H1 (cell line): ENCODE results near the gene MPV17. TPM values are rescaled to one million over a fixed set of nuclear protein-coding genes. Genes with fewer than 3 reads are reported as not detected.

ENCODE experiments used
- ASH2L ChIP-seq: fragments of 200-600, 300-600 bp; sonication (generic); IDR thresholded peaks from one replicate; pipeline ENCODE4 v1.7.1; 2017; ENCODE audit warnings: low read length
- BRCA1 ChIP-seq: IDR thresholded peaks from 2 replicates; pipeline ENCODE4 v1.6.1; 2012; ENCODE audit warnings: low read depth, low read length, improper control_type of control experiment
- CHD2 ChIP-seq: IDR thresholded peaks from 2 replicates; pipeline ENCODE4 v1.6.1; 2012; ENCODE audit warnings: low read length, improper control_type of control experiment
- CTCF ChIP-seq, 3 experiments: IDR thresholded peaks; 1 replicate in 2 of 3; 2 replicates in 1 of 3; pipeline versions ENCODE4 v1.5.1 to v1.6.1; 2011; ENCODE audit warnings: low read length in 3 of 3, mild to moderate bottlenecking in 3 of 3, inconsistent platforms in 2 of 3, low read depth in 1 of 3, moderate library complexity in 1 of 3; ENCODE audit not compliant: insufficient read depth in 1 of 3; ENCODE audit errors: control extremely low read depth in 1 of 3
- E2F6 ChIP-seq: IDR thresholded peaks from 2 replicates; pipeline ENCODE4 v1.6.1; 2012; ENCODE audit warnings: inconsistent platforms
- EGR1 ChIP-seq: IDR thresholded peaks from 2 replicates; pipeline ENCODE4 v1.6.1; 2011; ENCODE audit warnings: low read depth, low read length, borderline replicate concordance
- EP300 ChIP-seq, 2 experiments: IDR thresholded peaks; 1 replicate in 1 of 2; 2 replicates in 1 of 2; pipeline ENCODE4 v1.6.1; 2011 to 2012; ENCODE audit warnings: low read depth in 2 of 2, low read length in 2 of 2, mild to moderate bottlenecking in 2 of 2, borderline replicate concordance in 1 of 2, inconsistent platforms in 1 of 2, moderate library complexity in 1 of 2
- EZH2 ChIP-seq: fragments of 200-600 bp; sonication (generic); IDR thresholded peaks from 2 replicates; pipeline ENCODE4 v1.7.1; 2012; ENCODE audit warnings: low read depth, mild to moderate bottlenecking, moderate library complexity, low read length, inconsistent platforms; ENCODE audit not compliant: severe bottlenecking
- GABPA ChIP-seq: IDR thresholded peaks from 2 replicates; pipeline ENCODE4 v1.6.1; 2011; ENCODE audit warnings: mild to moderate bottlenecking, low read length, moderate library complexity, borderline replicate concordance; ENCODE audit not compliant: insufficient read depth
- KDM4A ChIP-seq: IDR thresholded peaks from one replicate; pipeline ENCODE4 v1.7.1; 2012; ENCODE audit warnings: low read depth, mild to moderate bottlenecking, moderate library complexity, low read length, inconsistent platforms; ENCODE audit not compliant: severe bottlenecking
- NANOG ChIP-seq: IDR thresholded peaks from 2 replicates; pipeline ENCODE4 v1.6.1; 2011; ENCODE audit warnings: low read length, low read depth, mild to moderate bottlenecking, inconsistent platforms; ENCODE audit not compliant: insufficient read depth, poor library complexity, severe bottlenecking
- POLR2AphosphoS5 ChIP-seq: IDR thresholded peaks from 2 replicates; pipeline ENCODE4 v1.6.1; 2011; ENCODE audit warnings: low read depth, low read length
- POU5F1 ChIP-seq: IDR thresholded peaks from 2 replicates; pipeline ENCODE4 v1.6.1; 2011; ENCODE audit warnings: low read depth, mild to moderate bottlenecking, low read length, moderate library complexity
- RNF2 ChIP-seq: fragments of 200-900, 300-1000 bp; sonication (generic); IDR thresholded peaks from 2 replicates; pipeline ENCODE4 v1.7.1; 2016; ENCODE audit warnings: borderline replicate concordance, low read depth, mild to moderate bottlenecking, antibody characterized with exemption, low read length; ENCODE audit not compliant: poor library complexity, severe bottlenecking; ENCODE audit errors: missing control alignments
- RXRA ChIP-seq: IDR thresholded peaks from 2 replicates; pipeline ENCODE4 v1.6.1; 2011; ENCODE audit warnings: low read depth, mild to moderate bottlenecking, low read length, moderate library complexity; ENCODE audit not compliant: insufficient read depth
- SIN3A ChIP-seq, 2 experiments: IDR thresholded peaks in 1 of 2; conservative IDR thresholded peaks in 1 of 2; 2 replicates each; pipeline ENCODE4 v1.6.1; 2011 to 2012; ENCODE audit warnings: low read length in 2 of 2, improper control_type of control experiment in 1 of 2, low read depth in 1 of 2, mild to moderate bottlenecking in 1 of 2
- SUZ12 ChIP-seq: fragments of 200-600 bp; sonication (generic); IDR thresholded peaks from 2 replicates; pipeline ENCODE4 v1.6.1; 2012; ENCODE audit warnings: mild to moderate bottlenecking, inconsistent platforms, low read length, moderate library complexity, mixed read lengths
- TAF1 ChIP-seq: IDR thresholded peaks from 2 replicates; pipeline ENCODE4 v1.6.1; 2011; ENCODE audit warnings: mild to moderate bottlenecking, low read depth, low read length
- polyA plus RNA-seq, 7 experiments: library from polyadenylated mRNA; depleted of rRNA in 3 of 7; stranded (reverse) in 5 of 7; unstranded in 2 of 7; fragments of >200 nt in 5 of 7; fragments of 200-250 nt in 2 of 7; gene quantifications; 1 replicate in 5 of 7; 2 replicates in 1 of 7; 4 replicates in 1 of 7; pipeline versions ENCODE4 v1.2.1 to v1.2.3, GENCODE V29; 2011 to 2013; ENCODE audit warnings: missing spikeins in 2 of 7, mixed read lengths in 2 of 7
- total RNA-seq: library from RNA; stranded (reverse); fragmentation: NEBNext Ultra II Directional; extraction: Animal tissue kit (Norgen Biotek cat#: 25700); gene quantifications from 2 replicates; pipeline ENCODE4 v1.2.1, GENCODE V29; 2021

MPV17 gene
- total and polyA plus RNA-seq, 2 of the 8 experiments (the other 6 are each of a cell fraction or from before 2014, with no cell fraction given) = 45.2 to 181 TPM

GRCh38 chr2:27262379-27263286, 60.3 kb downstream of the MPV17 start, which contains the start of gene SLC30A3 (continued):
- TF ChIP-seq CTCF (IDR thresholded peaks at IDR 0.05; ENCODE audit: control extremely low read depth in 1 of 3, insufficient read depth in 1 of 3, low read depth in 1 of 3, low read length in 3 of 3) = no peak
- peak in 1 of 2 experiments; percentile 35; a peak in 1 of 4 replicates for TF ChIP-seq SIN3A (conservative IDR thresholded peaks at IDR 0.05 in 1 of 2, IDR thresholded peaks at IDR 0.05 in 1 of 2; ENCODE audit: low read depth in 1 of 2, low read length in 2 of 2)
- no peak for TF ChIP-seq NANOG
- no peak; the same call in 1 of the 2 replicates for TF ChIP-seq E2F6
- peak; percentile 14 for TF ChIP-seq RNF2
- TF ChIP-seq RXRA = no peak
- TF ChIP-seq KDM4A = peak; percentile 99
- TF ChIP-seq EGR1 = no peak
- TF ChIP-seq BRCA1 = no peak
- peak; percentile 64 for TF ChIP-seq ASH2L
- TF ChIP-seq TAF1 = 0 out of 2 replicates have a peak, but pooled peaks have one; percentile 30
- no peak for TF ChIP-seq EZH2
- peak; percentile 2; the same call in 1 of the 2 replicates for TF ChIP-seq SUZ12
- TF ChIP-seq EP300 (IDR thresholded peaks at IDR 0.05; ENCODE audit: borderline replicate concordance in 1 of 2, low read depth in 2 of 2, low read length in 2 of 2) = no peak
- TF ChIP-seq POLR2AphosphoS5 = no peak
- no peak for TF ChIP-seq CHD2
- no peak for TF ChIP-seq GABPA
- TF ChIP-seq POU5F1 = no peak
